NB4 (cell line): ENCODE measurements around the gene IQCH.

Experiments
- DNase-seq: peaks from one replicate; pipeline ENCODE4 v3.0.0; 2010; ENCODE audit warnings: low read depth
- H3K4me3 ChIP-seq: one replicate; pipeline ENCODE4 v1.5.1; 2011; ENCODE audit warnings: mild to moderate bottlenecking, low read depth, low read length, moderate library complexity
- MYC ChIP-seq: IDR thresholded peaks from 2 replicates; pipeline ENCODE4 v1.6.1; 2011; ENCODE audit warnings: low read depth, low read length
- POLR2A ChIP-seq: IDR thresholded peaks from 2 replicates; pipeline ENCODE4 v1.6.1; 2011; ENCODE audit warnings: mild to moderate bottlenecking; ENCODE audit not compliant: insufficient read length; ENCODE audit errors: extremely low read depth
- TF ChIP-seq, protein P1 (sequence below): IDR thresholded peaks from 2 replicates; pipeline ENCODE4 v1.6.1; 2011; ENCODE audit warnings: low read depth, low read length
- TF ChIP-seq, protein P2 (sequence below): IDR thresholded peaks from one replicate; pipeline ENCODE4 v1.5.1; 2012; ENCODE audit warnings: low read depth, low read length

IQCH gene

GRCh38 chr15:67531379-67531914 is 276.9 kb downstream of the IQCH start:
- no peak overlapping the region for H3K4me3 ChIP-seq
- peak; percentile 15 for DNase-seq
- TF ChIP-seq, protein P1, sequence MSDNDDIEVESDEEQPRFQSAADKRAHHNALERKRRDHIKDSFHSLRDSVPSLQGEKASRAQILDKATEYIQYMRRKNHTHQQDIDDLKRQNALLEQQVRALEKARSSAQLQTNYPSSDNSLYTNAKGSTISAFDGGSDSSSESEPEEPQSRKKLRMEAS, result no peak
- TF ChIP-seq POLR2A, result no peak
- no peak for TF ChIP-seq MYC
- TF ChIP-seq, protein P2, sequence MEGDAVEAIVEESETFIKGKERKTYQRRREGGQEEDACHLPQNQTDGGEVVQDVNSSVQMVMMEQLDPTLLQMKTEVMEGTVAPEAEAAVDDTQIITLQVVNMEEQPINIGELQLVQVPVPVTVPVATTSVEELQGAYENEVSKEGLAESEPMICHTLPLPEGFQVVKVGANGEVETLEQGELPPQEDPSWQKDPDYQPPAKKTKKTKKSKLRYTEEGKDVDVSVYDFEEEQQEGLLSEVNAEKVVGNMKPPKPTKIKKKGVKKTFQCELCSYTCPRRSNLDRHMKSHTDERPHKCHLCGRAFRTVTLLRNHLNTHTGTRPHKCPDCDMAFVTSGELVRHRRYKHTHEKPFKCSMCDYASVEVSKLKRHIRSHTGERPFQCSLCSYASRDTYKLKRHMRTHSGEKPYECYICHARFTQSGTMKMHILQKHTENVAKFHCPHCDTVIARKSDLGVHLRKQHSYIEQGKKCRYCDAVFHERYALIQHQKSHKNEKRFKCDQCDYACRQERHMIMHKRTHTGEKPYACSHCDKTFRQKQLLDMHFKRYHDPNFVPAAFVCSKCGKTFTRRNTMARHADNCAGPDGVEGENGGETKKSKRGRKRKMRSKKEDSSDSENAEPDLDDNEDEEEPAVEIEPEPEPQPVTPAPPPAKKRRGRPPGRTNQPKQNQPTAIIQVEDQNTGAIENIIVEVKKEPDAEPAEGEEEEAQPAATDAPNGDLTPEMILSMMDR, result no peak

DNA sequence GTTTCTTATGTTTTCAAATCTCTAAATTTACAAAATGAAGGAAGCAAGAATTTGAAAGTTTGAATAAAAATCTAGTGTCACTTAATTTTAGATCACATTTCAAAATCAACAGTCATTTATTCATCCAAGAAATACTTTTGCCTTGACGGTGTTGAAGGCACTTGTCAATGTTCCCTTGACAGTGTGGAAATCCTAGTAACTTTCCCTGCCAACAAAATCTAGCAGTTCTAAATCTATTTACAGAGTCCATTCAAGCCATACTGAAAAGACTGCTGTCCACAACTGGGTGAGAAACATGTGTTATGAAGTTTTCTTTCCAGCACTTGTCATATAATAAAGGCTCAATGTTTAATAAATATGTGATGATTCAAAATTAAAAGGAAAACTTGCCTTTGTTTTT is 279.3 kb downstream of the IQCH start:
- TF ChIP-seq, protein P2, result no peak
- TF ChIP-seq POLR2A, result no peak
- TF ChIP-seq, protein P1, result no peak
- no peak for TF ChIP-seq MYC
- DNase-seq, result no peak

DNA sequence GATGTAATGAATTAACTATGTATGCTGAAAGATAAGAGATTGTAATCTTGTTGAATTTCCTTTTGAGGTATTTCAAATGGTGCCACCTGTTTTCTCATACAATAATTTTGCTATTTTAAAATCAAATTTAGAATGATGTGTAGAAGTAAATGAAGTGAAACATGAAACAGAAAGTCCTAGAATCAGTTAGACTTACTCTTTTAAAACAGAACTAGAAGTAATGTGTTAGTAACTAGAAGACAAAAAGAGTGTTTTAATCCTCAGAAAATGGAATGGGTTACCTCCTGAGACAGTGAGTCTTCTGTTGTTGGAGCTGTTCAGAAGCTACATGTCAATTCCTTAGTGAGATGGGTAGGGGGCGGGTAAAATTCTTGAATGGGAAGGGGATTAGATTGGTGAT is 279.8 kb downstream of the IQCH start:
- no peak overlapping the region for H3K4me3 ChIP-seq
- TF ChIP-seq, protein P2, result no peak
- TF ChIP-seq POLR2A (no peak), MYC (no peak)
- TF ChIP-seq, protein P1, result no peak
- no peak for DNase-seq

More for the DNA sequence above, 279.3 kb downstream of the IQCH start:
- no peak overlapping the region for H3K4me3 ChIP-seq

DNA sequence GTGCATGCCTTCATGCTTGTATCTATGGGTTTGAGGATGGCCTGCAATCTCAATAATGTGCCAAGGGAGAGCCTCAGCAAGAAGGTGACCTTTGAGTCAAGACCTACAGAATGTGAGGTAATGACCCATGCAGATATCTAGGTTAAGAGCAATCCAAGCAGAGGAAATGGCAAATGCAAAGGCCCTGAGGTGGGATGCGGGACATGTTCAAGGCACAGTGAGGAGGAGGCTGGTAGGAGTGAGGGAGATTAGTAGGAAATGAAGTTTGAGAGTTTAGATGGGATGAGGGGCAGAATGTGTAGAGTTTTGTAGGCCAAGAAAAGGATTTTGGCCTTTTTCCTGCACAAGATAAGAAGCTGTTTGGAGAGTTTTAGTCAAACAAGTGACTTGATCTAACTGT is 283.2 kb downstream of the IQCH start:
- no peak overlapping the region for H3K4me3 ChIP-seq
- no peak for DNase-seq
- TF ChIP-seq, protein P2, result no peak
- TF ChIP-seq, protein P1, result no peak
- TF ChIP-seq MYC (no peak), POLR2A (no peak)

DNA sequence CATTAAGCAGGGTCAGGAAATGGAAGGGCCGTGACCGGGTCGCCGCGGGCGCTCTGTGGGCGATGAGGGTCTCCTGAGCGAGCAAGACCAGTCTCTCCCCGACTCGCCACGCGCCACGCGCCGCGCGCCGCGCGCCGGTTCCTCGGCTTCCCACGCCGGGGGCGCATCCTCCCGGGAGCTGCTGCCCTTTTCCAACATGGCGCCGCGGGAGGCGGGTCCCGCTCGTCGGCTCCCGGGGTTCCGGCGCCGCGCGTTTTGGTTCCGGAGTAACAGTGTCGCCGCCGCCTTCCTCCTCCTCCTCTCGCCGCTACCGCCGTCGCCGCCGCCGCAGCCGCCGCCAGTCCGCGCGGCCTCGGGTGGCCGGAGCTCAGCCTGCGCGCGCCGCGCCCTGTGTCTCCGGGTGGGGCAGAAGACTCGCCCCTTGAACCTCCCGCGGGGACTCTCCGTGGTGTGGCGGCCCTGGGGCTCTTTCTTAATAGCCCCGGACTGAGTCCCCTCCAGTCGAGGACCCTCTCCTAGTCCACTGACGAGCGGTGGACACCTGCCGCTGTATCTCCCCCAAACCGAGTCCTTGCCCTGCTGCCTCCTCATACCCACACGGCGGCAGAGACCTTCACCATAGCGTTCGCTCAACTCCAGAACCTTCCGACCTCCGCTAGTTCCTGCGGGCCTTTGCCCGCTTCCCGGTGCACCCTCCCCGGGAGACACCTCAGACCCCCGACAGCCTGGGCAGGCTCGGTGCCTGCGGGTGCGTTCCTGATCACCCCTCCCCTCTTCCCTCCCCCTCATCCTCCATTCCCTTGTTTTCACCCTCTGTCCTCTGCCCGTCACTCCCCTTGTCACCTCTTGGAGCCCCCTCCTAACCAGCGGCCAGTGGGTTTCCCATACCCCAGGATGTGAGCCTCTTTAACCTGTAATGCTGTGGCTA is 288.1 kb downstream of the IQCH start, which contains the start of gene MAP2K5:
TSS of gene MAP2K5 (plus strand) at position 284 of the 928 bp plus-strand sequence. CDS start at position 917, 633 bp downstream.
- TF ChIP-seq POLR2A (peak; percentile 91), MYC (peak; percentile 91)
- TF ChIP-seq, protein P2, result no peak
- TF ChIP-seq, protein P1, result peak; percentile 62
- peak within 1 kb of the TSS; percentile 92 for H3K4me3 ChIP-seq
- peak; percentile 87 for DNase-seq
